ENCODE measurements around the gene NUP62.

NUP62 gene

DNA sequence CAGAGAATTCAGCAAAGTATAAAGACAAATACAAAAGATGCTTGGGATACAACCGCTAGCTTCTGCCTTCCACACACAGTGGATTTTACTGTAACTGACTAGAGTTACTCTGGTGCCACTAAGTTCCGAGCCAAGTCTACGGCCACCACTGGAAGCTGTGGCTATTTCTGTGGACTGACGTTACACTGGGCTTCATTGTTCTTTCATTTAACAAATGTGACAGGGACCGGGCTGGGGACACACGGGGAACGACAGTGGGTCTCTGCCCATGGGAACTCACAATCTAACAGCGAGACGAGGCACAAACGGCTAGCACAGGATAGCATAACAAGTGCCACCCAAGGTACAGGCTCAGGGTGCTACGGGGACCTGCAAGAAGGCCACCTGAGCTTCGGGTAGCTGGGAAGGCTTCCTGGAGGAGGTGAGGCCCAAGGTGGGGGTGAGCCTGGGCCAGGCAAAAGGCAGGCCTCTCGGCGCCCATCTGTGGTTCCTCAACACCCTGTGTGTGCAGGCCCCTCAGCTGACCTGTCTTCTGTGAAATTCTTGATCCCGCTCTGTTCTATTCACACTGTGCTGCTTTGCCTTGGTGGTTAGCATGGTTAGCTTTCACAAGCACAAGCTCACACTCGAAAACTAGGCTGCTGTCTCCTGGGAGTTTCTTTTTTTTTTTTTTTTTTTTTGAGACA lies 22.3 kb downstream of the NUP62 start:
- DNase-seq, result no peak

DNA sequence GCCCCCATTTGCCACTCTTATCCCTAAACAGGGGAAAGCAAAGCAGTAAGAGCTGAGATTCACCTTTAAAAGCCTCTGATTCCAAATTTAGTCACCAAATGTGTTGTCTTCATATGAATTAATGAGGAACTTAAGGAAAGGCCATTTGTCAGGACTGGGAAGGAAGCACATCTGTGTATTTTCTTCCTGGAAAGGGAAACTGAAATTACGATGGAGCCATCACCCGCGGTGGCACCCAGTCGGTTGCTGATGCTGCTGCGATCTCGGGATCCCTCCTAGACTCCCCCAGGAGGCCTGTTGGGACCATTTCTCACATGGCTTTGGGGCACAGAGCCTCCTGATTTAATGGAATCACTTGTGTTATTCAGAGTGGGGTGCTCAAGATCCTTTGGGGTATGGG lies 25.2 kb downstream of the NUP62 start:
- no peak for DNase-seq

DNA sequence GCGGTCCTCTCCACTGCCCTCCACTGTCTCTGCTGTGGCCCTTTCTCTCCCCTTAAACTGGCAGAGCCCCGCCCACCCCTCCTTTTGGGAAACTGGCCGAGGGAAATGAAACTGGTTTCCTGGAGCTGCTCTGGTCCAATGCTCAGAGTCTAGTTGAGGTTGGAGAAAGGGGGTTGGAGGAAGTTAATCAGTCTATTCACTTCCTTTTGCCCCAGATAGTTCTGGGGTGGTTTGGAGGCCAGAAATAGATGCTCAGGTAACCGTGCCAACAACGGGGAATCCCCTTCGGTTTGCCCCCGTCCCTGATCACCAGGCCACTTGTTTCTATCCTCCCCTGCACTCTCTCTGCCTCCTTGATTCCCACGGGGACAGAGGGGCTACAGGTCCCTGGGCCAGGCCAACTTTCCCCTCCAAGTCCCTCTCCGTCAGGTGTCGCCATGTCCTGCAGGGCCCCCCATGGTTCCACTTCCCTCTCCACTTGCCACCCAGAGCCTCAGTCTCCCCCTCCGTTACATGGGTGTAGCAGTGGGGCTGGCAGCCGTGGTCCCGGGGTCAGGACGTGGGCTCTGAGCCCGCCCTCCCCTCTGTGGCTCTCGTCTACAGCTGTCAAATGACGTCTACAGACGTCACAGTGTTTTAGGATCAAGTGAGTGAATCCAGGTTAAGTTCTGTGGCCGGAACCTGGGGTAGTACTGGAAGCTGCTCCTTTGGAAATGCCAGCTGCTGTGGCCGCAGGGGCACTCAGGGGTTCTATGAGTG lies 32.3 kb downstream of the NUP62 start, which contains the start of gene IL4I1:
Gene IL4I1 (minus strand): TSS at position 25 of the 759 bp plus-strand sequence. CDS start 727 bp downstream, outside the sequence.
- peak; percentile 38 for DNase-seq

DNA sequence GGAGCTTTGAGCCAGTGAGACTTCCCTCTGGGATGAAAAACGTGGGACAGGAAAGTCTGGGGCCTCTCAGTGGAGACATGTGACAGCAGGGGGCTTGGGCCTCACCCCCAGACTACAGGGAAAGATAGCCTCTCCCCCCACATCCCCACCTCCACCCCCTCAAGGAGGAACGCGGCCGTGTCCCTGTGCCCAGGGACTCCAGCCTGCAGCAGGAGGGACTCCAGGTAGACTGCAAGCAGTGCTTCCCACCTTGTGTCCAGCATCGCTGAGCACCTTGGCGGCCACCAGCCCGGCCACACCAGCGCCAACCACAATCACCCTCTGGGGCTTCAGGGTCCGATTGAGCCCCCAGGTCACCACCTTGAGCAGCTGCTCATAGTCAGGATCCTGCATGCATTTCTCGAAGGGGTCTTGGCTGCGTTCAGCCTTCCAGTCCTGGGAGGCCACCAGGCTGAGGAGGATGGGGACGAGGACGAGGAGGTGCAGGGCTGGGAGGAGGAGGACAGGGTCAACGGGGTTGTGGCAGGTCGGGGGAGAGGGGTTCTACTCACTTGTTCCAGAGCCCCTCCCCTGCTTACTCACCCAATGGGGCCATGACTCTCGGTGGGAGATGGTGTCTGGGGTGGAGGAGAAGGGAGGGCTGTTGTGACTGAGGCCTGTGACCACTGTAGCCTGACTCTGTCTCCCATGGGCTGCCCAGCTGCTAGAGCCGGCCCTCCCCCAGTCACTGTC lies 33.6 kb downstream of the NUP62 start:
- DNase-seq, result no peak

DNA sequence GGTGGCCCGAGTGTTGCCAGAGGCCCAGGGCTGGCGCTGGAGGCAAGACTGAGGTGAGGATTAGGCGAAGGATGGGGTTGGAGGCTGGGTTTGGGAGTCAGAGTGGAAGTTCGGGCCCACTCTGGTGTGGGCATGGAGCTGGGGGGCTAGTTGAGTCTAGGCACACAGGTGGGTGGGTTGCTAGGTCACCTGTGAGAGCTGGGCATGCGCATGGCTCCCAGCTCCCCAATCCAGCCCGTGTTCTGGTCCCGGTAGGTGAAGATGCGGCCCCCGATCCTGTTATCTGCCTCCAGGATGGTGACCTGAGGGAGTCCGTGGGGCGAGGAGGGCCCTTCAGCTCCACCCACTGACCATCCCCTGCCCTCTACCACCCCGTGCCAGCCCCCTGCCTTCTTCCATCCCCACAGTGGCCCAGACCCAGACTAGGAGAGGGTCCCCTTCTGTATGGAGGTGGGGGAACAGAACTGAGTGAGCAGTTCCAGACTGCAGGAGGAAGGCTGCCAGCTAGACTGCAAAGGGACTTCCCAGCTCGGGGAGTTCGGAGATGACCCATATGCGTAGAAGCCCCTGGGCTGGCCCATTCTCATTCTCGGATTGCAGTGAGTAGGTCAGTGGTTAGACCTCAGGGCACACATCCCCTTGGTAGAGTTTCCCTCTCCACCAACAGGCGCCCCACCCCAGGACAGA lies 34.3 kb downstream of the NUP62 start:
- DNase-seq, result no peak

DNA sequence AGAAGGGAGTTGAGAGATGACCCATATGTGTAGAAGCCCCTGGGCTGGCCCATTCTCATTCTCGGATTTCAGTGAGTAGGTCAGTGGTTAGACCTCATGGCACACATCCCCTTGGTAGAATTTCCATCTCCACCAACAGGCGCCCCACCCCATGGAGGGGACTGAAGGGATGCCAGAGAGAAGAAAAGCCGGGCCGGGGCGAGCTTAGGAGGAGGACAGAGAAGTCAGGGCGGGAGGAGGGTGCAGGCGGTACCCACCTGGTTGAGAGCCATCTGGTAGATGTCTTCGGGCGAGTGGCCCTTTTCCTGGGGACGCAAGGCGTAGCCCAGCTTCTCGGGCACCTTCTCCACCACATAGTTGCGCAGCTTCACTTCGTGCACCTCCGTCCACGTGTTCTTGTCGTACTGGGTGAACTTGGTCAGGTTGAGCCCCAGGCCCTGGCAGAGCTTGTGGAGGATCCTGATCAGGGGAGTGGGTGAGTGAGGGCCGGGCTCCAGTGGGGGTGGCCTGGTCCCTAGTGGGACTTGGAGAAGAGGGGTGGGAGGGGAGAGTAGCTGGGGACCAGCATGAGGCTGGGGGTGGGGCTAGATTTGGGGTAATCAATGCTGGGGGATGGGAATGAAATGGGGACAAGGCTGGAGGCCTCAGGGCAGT lies 35.2 kb downstream of the NUP62 start:
- no peak for DNase-seq

DNA sequence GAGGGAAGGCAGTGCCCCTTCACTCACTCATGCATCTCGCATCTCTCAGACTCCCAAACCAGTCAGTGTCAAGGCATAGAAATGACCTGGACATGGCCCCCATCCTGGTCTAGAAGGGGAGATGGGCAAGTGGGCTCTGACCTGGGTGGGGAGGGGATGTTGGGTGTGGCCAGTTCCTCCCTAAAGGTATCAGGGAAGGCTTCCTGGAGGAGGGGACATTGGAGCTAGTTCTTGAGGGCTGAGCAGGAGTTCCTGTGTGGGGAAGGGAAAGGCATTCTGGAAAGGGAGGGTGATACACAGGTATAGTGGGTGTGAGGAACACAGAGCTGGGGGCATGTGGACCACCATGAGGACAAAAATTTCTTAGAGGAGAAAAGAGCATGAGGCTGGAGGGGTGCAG lies 36.6 kb downstream of the NUP62 start:
- DNase-seq, result no peak

DNA sequence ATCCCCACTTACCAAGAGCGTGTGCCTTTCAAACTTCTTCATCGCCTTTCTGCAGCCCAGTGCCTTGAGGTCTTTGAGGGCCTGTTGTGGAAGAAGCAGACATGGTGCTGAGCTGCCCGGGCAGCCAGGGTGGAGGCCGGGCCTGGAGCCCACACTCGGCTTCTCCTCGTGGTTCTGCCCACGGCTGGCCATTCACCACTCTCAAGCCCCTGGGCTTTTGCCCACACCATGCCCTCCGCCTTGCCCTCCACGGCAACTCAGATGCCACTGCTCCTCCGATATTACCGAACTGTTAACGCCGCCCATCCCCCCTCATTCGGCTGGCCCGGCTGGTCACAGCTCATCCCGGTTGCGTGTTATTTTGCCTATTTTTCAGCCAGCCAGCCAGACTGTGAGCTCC lies 37.9 kb downstream of the NUP62 start:
- no peak for DNase-seq

DNA sequence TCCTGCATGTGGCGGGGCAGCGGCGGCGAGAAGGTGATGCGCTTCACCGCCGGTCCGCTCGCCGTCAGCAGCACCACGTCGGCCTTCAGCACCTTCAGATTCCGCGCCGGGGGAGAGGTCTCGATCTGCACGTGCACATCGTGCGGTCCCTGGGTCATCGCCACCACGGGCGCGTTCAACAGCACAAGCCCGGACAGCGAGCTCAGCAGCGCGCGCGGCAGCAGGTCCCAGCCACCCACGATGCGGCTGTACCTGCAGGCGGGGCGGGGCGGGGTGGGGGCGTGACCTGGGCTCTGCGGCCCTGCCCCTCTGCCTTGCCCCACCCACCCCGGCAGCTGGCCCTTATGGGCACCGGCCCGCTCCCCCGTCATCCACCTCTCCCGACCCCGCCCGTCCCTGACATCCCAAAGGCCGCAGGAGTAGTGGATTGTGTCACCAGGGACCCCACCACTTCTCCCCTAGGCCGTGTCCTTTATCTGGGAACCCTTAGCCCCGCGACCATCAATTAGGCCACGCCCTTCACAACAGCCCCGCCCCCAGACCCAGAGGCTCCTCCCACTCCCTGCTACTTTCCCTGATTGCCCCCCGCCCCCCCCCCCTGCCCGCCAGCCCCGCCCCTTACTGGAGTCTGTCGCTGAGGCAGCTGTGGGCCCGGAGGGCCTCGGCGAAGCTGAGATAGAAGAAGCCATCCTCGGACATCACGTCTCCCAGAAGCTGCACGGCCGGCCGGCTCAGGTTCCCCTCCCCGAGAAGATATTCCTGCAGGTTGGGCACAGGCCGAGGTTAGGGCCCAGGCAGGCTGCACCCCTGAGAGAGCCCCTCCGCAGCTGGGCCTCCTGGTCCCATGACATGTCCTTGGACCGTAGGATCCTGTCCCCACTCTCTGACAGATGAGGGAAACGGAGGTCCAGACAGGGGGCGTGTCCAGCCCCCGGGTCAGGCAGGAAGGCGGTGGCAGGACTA lies 38.7 kb downstream of the NUP62 start:
- peak; percentile 50 for DNase-seq

DNA sequence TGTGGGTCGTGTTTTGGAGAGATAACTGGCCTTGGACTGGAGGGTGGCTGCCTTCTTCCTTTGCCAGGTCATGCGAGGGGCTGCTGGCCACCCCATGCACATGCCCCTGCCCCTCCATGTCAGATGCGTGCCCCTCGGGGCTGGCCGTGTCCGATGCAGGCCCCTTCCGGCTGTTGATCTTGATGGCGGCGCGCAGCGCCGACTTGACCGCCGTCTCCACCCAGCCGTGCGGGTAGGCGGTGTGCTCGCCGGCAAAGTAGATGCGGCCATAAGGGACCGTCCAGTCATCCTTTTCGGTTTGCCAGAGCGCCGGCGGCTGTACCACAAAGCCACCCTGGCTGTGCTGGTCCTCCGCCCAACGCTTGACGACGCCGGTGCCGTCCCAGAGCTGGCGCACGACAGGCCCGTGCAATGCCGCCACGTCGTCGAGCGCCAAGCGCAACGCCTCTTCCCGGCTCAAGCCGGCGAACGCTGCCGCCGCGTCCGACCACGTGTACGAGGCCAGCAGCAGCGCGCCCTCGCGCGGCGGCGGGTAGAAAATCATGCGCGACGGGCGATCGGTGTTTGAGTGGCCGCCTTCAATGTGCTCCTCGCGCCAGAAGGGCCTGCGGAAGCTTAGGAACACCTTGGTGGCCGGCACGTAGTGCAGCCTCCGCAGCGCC lies 39.5 kb downstream of the NUP62 start:
- peak; percentile 86 for DNase-seq

DNA sequence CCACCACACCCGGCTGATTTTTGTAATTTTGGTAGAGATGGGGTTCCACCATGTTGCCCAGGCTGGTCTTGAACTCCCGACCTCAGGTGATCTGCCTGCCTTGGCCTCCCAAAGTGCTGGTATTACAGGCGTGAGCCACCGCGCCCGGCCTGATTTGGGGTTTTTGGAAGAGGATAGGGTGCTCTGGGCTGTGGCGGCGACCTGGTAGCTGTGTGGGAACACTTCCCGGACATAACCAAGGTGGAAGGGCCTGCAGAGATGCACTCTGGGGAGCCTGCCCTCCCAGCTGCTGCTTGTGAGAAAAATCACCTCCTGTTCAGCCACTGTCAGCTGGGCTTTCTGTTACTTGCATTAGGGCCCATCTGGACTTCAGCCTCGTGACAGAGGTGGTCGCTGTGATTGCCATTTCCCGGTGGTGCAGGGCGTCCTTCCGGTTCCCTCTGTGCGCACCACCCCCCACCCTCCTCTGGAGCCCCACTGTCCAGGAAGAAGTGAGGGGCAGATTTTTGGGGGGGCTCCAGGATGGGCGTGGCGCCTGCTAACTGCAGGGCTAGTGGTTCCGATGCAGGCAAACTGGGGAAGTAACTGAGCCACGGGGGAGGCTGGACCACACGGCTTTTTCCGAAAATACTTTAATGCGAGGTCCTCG lies 40.1 kb downstream of the NUP62 start:
- no peak for DNase-seq

DNA sequence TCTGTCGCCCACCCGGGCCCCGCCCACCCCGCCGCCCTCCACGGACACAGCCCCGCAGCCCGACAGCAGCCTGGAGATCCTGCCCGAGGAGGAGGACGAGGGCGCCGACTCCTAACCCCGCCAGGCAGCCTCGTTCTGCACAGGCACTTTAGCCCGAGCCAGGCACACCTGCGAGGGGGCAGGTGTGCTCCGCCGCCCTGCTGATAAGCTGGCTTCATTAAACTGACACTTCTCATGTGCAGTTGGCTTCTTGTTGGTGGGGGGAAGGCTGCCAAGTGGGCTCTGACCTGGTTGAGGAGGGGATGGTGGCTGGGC lies 40.8 kb downstream of the NUP62 start:
- DNase-seq, result no peak

DNA sequence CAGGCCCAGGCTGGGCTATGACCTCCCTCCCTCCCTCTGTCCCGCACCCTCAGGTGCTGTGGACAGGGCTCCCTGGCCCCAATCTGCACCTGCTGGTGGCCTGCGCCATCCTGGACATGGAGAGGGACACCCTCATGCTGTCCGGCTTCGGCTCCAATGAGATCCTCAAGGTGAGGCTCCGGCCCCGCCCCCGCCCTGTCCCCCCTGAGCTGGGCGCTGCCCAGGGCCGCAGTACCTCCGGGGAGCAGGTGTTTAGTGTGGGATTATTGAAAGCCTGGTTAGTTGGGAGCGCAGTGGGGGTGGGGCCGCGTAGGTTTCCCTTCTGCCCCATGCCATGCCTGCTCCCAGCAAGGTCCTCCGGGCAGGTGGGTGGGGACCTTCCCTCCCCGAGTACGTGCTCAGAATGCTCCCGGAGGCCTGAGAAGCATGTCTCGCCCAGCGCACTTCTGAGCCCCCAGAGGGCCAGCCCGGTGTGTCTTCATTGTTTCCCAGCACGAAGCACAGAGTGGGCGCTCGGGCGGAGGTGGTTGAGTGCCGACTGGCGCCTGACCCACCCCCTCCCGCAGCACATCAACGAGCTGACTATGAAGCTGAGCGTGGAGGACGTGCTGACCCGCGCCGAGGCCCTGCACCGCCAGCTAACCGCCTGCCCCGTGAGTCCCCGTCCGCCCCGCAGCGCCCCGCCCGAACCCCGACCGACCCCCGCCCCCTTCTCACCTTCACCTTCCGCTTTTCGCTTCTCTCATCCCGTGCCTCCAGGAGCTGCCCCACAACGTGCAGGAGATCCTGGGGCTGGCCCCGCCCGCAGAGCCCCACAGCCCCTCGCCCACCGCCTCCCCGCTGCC lies 41.4 kb downstream of the NUP62 start:
- no peak for DNase-seq

DNA sequence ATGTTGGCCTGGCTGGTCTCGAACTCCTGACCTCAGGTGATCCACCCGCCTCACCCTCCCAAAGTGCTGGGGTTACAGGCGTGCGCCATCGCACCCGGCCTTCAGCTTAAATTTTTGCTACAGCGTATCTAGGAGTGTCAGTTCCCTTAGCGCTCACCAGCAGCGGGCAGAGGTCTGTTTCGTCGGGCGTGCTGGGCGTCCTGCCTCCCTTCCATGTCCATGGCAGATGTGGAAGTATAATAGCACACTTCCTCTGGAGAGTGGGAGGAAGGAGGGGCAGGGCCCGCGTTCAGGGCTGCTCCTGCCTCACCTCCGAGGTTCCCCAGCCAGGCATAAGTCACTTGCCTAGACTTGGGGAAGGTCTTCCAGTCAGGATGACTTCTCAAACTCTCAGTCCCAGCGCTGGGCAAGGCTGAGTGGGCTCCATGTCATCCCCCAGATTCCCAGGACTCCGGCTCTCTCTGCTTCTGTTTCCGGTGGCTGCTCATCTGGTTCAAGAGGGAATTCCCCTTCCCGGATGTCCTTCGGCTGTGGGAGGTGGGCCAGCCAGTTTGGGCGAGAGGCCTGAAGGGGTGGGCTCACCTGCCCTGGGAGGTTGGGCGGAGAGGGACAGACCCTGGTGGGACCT lies 42.2 kb downstream of the NUP62 start:
- peak; percentile 52 for DNase-seq

DNA sequence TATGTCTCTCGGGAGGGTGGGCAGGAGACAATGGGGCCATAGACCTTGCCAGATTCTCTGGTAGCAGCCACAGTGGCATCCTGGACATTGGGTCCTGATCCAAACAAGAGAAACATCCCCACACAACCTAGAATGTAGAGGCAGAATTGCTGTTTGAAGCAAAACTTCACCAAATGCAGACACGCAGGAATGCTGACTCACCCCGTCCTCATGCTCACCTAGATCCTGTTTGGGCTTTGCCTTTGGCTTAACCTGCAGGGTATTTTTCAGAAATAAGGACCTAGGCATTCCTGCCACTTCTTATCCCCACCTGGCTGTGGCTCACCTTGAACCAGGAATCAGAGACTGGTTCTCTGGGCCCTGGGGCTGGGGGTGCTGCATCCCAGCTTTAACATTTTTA lies 44.5 kb downstream of the NUP62 start:
- no peak for DNase-seq

DNA sequence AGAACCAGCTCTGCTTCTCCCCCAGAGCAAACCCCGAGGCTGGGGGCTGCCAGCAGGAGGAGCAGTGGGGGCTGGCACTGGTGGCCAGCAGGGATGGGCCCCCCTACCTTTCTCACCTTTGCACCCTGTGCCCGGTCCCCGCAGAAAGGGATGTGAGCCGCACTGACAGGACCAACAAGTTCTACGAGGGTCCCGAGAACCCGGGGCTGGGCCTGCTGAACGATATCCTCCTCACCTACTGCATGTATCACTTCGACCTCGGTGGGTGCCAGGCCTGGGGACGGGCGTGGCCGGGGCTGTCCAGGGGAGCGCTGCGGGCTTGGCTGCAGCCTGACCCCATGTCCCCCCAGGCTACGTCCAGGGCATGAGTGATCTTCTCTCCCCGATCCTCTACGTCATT lies 45.2 kb downstream of the NUP62 start:
- DNase-seq, result no peak

DNA sequence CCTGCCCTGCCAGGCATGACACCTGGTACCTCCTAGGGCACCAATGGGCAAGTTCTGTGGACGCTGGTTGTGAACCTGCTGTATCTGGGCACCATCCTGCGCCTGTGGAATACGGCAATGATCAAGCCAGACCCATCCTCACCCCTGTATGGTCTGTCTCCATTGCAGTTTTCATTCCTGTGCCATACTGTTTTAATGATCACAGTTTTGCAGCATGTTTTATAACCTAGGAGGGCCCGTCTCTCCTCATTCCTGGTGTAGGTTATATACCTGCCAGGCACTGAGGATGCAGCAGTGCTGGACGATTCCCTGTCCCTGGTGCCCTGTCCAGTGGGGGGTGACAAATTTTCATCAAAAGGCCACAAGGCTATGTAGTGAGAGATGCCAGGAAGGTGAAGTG lies 46.2 kb downstream of the NUP62 start:
- no peak for DNase-seq

DNA sequence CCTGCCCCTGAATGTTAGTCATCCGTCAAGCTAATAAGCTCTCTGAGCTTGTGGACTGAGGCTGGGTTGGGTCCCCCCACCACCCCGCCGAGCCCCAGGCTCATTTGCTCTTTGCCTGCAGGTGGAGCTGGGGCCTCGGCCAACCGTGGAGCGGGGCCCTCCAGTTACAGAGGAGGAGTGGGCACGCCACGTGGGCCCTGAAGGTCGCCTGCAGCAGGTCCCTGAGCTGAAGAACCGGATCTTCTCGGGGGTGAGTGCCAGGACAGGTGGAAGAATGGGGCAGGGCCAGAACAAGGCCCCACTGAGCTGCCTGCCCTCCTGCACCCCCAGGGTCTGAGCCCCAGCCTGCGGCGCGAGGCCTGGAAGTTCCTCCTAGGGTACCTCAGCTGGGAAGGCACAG lies 46.7 kb downstream of the NUP62 start:
- DNase-seq, result no peak

All from right kidney (tissue), 1 donor.